ENCODE data around the gene SPEG.

Gene SPEG

DNA sequence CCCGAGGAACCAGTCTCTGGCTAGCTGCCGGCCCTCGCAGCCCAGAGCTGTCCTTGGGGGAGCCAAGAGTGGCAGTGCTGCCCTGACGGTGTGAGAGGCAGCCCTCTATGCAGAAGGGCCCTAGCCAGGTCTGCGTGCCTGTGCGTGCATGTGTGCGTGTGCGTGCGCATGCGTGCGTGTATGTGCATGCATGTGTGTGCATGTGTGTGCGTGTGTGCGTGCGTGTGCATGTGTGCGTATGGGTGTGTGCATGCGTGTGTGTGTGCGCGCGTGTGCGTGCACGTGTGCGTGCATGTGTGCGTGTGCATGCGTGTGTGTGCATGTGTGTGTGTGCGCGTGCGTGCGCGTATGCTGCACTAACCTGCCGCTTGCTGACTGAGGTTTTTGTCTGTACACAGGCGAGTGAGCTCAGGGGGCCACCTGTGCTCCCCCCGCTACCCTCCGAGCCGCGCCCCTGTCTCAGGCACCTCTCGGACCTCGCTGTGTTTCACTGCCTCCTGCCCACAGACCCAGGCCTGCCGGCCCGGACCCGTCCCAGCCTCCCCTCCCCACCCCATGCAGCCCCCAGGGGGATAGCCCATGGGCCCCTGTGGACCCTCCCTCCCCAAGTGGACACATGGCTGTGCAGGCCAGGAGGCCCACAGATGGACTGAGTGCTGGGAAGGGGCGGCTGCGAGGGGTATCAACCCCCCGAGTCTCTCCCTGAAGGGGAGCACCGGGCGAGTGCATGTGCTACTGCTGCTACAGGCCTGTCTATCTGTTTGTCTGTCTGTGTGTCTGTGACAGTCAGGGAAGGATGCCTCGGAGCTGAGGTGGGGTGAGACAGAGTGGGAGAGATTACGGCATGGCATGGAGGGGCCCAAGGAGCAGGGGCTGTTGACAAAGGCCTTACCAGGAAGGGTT lies 31.3 kb downstream of the SPEG start:
- no peak for DNase-seq

DNA sequence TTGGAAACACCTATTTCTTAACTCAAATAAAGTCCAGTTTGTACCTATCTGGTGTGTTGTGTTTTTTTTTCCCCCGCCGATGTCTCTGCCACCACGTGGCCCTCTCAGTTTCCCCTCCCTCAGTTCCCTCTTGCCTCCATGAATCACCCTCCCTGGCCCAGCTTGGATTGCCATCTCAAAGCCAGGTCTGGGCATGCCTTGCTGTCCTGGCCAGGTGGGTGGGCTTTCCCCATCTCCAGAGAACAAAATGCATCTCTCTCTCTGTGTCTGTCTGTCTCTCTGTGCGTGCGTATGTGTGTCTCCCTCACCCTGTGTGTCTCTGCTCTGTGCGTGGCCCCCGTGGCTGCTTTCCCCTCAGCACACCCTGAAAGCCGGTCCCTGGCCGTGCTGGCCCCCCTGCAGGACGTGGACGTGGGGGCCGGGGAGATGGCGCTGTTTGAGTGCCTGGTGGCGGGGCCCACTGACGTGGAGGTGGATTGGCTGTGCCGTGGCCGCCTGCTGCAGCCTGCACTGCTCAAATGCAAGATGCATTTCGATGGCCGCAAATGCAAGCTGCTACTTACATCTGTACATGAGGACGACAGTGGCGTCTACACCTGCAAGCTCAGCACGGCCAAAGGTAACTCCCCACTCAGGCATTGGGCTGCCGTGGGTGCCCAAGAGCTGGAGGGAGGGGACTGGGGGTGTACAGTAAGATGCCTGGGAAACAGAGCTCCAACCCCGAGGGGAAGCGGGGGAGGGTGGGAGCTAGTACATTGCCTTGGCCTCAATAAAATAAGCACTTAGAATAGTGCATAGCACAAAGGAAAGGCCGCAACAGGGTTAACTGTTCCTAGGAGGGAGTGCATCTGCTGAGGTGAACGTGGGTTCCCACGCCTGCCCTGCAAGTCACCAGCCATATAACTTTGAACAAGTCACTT lies 32.4 kb downstream of the SPEG start:
- no peak for DNase-seq

DNA sequence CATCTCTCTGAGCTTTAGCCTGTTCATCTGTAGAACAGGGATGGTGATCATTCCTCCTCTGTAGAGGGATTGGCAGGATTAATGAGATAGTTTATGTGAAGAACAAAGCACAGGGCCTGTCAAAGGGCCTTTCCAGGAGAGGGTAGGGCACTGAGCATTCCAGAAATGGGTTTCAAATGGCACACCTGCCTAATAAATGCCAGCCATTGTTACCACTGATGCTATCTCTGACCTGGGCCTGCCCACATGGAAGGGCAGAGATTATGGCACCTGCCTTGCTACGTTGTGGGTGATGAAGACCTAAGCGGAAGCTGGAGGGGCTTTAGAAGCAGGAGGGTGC lies 33.1 kb downstream of the SPEG start:
- no peak for DNase-seq

DNA sequence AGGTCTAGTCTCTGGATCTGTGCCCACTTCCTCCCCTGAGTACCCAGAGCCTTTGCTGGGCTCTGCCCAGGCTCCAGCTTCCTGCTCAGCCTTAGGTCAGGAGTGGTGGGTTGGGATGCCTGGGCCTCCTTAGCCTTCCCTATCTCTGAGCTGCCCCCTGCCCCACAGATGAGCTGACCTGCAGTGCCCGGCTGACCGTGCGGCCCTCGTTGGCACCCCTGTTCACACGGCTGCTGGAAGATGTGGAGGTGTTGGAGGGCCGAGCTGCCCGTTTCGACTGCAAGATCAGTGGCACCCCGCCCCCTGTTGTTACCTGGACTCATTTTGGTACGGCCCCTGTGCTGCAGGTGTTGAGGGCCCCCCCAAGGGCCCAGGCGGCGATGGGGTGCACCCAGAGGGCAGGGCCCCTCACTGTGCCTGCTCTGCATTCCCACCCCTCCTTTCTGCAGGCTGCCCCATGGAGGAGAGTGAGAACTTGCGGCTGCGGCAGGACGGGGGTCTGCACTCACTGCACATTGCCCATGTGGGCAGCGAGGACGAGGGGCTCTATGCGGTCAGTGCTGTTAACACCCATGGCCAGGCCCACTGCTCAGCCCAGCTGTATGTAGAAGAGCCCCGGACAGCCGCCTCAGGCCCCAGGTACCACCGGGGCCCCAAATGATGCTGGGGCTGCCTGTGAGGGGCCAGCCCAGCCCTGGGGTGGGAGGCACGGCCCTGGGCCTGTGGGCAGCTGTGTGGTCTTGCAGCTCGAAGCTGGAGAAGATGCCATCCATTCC lies 34.0 kb downstream of the SPEG start:
- DNase-seq, result no peak

DNA sequence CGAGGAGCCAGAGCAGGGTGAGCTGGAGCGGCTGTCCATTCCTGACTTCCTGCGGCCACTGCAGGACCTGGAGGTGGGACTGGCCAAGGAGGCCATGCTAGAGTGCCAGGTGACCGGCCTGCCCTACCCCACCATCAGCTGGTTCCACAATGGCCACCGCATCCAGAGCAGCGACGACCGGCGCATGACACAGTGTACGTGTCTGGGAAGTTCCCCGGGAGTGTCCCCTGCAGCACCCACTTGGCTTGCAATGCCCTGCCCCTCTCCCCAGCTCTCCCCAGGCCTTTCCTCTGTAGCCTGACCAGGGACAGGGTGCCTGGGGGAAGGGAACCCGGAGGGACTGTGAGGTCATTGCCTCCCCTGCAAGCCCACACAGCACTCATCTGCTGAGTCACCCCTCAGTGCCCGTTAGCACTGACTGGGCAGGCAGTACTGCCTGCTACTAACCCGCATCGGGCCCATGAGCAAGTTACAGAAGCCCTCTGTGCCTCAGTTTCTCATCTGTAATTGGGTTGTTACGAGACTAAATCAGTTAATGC lies 34.6 kb downstream of the SPEG start:
- no peak for DNase-seq

DNA sequence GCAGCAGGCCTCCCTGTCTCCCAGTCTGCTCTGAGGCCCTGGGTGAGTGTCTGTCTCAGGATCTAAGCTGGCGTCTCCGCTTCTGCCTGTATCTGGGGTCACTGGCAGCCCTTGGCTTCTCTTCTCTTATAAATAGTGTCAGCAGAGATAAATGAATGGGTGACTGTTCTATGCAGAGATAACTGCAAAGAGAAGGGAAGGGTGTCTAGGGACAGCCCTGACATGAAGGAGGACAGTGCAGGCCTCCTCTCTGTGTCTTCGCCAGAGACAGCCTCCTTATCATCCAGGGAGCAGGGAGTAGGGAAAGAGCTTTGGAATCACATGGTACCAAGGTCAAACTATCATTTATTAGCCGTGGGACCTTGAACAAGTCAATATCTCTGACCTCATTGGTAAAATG lies 35.8 kb downstream of the SPEG start:
- no peak for DNase-seq

DNA sequence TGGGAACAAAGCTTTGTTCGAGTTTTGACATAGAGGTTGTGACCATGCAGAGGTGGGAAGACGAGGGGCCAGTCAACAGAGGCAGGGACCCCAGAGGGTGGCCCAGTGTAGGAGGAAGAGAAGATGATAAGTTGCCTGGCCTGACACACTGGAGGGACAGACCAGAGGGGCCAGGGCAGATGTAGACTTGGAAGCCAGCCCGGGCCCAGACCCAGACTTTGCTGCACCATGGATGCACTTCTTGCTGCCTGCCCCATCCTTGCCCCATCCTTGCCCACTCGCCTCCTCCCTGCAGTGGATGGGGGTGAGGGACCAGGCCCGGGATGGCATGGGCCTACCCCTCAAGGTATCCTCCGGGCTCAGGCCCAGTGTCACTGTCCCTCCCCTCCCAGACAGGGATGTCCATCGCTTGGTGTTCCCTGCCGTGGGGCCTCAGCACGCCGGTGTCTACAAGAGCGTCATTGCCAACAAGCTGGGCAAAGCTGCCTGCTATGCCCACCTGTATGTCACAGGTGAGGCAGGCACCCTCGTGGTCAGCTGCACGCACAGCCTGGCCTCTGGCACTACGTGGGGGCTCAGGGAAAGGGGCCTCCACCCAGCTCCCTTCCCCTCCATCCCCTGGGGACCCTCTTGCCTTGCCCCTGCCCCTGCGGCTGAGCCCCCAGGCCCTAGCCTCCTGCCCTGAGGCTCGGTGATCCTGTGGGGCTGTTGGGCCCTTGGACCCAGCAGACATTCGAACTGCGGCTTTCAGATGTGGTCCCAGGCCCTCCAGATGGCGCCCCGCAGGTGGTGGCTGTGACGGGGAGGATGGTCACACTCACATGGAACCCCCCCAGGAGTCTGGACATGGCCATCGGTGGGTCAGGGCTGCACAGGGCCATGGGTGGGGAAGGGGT lies 37.1 kb downstream of the SPEG start:
- DNase-seq, result no peak

DNA sequence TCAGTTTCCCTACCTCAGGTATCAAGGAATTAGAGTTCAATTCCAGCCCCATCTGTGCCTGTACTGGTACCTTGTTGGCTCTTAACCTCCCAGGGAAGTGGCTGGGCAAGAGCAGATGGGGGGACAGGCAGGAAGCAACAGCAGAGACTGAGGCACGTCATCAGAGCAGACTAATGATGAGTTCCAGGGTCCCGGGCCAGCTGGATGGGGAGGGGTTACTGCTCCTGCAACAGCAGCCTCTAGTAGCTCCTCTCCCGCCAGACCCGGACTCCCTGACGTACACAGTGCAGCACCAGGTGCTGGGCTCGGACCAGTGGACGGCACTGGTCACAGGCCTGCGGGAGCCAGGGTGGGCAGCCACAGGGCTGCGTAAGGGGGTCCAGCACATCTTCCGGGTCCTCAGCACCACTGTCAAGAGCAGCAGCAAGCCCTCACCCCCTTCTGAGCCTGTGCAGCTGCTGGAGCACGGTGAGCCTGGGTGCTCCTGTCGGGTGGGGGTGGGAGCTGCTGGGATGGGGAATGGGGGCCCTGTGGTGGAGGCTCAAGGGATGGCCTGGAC lies 38.1 kb downstream of the SPEG start:
- no peak for DNase-seq

DNA sequence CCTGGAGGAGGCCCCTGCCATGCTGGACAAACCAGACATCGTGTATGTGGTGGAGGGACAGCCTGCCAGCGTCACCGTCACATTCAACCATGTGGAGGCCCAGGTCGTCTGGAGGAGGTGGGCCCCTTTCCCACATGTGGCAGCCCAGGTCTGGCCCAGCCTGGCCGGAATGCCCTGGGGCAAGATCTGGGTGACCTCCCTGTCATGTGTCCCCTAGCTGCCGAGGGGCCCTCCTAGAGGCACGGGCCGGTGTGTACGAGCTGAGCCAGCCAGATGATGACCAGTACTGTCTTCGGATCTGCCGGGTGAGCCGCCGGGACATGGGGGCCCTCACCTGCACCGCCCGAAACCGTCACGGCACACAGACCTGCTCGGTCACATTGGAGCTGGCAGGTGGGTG lies 38.9 kb downstream of the SPEG start:
- DNase-seq, result no peak

DNA sequence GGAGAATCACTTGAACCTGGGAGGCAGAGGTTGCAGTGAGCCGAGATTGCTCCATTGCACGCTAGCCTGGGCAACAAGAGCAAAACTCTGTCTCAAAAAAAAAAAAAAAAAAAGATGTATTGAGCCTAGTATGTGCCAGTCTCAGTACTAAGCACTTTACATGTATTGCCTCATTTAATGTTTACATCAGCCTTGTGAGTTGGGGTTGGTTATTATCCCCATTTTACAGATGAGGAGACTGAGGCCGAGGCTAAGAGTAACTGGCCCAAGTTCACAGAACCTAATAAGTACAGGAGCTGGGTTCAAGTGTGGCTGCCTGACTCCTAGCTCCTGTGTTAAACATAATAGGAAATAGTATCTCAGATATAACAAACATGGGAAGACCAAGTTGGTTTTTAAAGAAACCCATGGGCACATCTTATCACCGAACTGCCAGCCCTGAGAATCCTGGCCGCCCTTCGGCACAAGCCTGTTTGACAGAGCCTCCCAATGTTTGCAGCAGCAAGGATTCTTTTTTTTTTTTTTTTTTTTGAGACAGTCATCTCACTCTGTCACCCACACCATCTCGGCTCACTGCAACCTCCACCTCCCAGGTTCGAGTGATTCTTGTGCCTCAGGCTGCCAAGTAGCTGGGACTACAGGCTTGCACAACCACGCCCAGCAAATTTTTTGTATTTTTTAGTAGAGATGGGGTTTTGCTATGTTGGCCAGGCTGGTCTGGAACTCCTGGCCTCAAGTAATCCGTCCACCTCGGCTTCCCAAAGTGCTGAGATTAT lies 39.8 kb downstream of the SPEG start:
- no peak for DNase-seq

DNA sequence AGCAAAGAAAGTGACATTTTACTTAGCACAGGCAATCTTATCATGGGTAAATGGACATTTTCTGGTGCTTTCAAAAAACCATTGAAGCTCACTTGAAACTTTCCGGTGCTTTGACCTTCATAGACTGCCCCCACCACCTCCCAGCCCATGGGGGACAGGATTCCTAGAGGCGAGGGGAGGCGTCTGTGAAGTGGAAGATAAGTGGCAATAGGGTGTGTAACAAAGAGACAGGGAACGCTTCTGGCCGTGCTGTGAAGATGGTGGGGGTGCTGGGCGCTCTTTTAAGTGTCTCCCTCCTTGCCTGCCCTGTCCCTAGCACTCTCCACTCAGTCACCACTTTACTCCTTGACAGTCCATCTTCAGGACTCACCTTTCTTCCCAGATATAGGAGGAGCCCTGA lies 40.6 kb downstream of the SPEG start:
- DNase-seq, result no peak

DNA sequence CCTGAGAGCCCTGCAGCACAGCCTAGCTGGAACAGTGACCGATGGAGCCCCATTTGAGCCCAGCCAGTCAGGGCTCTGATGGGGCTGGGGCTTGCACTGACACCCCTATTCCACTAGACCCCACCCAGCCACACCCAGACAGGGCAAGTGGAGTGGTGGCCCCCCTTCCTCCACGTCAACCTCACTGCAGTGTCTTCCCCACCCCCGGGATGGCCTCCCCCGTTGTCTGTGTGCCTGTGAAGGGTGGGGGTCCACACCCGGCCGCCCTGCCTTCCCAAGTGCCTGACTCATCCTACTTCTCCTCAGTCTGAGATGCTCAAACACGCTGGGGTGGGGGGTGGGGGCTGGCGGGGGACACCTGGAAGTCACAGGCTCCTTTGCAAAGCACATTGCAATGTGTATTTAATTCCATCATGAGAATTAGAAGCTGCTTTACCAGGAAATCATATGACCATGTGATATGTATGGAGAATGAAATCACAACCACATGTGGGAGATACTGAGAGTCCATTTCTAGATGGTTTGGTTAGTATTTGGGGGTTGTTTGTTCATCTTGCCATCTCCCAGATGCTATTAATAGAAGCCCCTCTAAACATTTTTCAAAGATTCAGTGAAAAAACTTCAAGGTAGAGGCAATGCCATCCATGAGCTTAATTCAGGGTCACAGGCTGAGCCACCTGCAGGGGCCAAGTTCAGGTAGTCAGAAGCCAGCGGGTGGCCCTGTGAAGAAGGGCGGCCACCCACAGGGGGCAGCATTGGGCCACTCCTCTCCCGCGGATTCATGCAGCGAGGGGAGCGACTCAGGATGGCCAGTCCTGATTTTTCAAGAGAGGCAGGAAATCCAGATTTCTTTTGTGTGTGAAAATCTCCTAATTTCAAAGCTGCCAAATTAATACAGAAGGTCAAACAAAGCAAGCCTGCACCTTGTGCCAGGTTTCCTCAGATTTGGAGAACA lies 41.3 kb downstream of the SPEG start:
- no peak for DNase-seq

DNA sequence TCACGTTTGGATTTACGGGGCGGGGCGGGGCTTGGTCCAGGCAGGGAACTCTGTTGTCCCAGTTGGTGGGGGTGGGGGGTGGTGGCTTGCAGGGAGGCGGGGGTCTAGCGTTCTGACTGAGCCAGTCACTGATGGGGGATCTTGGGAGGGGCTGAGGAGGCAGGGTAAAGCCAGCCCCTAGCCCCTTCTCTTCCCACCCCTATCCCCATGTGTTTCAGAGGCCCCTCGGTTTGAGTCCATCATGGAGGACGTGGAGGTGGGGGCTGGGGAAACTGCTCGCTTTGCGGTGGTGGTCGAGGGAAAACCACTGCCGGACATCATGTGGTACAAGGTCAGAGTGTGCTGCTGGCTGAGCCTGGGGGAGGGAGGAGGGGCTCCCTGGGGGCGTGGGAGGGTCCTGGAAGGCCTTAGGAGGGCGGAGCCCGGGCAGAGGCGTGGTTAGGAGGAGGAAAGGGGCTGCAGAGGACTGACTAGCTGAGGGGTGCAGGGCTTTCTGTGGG lies 42.1 kb downstream of the SPEG start:
- no peak for DNase-seq

DNA sequence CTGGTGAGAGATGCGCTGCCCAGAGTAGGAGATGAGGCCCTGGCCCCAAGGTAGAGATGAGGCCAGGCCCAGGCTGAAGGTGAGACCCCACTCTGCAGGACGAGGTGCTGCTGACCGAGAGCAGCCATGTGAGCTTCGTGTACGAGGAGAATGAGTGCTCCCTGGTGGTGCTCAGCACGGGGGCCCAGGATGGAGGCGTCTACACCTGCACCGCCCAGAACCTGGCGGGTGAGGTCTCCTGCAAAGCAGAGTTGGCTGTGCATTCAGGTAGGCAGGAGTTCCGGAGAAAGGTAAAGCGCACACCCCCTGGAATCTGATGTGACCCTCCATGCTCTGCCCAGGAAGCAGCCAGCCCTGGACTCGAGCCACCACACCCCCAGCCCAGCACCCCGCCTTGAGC lies 42.5 kb downstream of the SPEG start:
- no peak for DNase-seq

DNA sequence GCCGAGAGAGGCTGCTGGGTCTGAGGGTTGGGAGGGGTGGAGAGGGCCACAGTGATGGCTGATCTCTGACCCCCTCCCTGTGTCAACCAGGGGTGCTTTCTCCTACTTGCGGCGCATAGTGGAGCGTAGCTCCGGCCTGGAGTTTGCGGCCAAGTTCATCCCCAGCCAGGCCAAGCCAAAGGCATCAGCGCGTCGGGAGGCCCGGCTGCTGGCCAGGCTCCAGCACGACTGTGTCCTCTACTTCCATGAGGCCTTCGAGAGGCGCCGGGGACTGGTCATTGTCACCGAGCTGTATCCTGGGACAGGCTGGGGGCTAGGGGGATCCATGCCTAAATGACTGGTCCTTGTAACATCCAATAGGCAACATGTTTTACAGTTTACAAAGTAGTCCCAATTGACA lies 43.2 kb downstream of the SPEG start:
- no peak for DNase-seq

DNA sequence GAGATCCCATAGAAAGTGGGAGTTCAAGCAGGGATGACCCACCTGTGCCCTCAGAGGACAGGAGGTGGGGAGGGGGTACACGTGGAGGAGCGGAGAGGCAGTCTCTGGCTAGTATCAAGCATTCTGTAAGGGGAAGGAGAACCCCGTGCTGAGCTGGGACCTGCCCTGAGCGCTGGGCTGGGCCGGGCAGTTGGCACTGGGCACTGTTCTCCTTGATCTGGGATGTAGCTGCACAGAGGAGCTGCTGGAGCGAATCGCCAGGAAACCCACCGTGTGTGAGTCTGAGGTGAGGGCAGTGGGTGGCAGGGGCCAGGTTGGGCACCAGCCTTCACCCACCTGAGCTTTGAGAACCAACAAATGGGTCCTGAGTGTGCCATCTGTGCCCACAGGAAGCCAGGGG lies 44.3 kb downstream of the SPEG start:
- no peak for DNase-seq

DNA sequence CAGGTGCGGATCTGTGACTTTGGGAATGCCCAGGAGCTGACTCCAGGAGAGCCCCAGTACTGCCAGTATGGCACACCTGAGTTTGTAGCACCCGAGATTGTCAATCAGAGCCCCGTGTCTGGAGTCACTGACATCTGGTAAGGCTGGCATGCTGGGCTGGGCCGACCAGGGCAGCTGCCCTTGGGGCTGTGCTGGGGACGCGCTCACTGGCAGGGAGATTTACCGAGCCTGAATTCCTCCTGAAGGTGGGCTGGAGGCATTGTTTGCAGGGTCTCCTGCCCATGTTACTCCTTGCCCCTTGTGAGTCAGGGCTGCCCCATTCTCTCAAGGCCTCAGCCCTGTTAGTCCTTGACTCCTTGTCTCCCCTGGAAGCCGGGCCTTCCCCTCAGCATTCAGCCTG lies 45.4 kb downstream of the SPEG start:
- DNase-seq, result no peak

DNA sequence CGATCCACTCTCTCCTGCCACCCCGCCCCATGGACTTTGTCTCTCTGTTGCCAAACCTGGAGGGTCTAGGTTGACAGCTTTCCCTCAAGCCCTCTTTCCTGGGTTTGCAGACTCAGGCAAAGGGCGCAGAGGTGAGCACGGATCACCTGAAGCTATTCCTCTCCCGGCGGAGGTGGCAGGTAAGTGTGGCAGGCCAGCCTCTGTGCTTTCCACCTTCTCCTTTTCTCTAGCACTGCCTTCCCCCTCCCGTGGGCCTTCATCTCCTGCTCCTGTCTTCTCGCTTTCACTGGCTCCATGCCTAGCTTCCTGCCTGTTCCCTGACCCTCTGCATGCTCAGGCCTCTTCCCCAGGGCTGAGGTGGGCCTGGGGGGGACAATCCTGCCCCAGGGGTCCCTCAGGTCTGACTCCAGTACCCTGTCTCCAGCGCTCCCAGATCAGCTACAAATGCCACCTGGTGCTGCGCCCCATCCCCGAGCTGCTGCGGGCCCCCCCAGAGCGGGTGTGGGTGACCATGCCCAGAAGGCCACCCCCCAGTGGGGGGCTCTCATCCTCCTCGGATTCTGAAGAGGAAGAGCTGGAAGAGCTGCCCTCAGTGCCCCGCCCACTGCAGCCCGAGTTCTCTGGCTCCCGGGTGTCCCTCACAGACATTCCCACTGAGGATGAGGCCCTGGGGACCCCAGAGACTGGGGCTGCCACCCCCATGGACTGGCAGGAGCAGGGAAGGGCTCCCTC lies 48.2 kb downstream of the SPEG start:
- DNase-seq, result no peak

Data from KG1 (cell line).